Measurements from ENCODE around the gene SPTBN1. TPM values are rescaled to one million over a fixed set of nuclear protein-coding genes. Genes with fewer than 3 reads are reported as not detected.

The SPTBN1 gene
- total RNA-seq, 4 donors from 2014 or later = 65.0 to 217 (median 85.3) TPM

DNA sequence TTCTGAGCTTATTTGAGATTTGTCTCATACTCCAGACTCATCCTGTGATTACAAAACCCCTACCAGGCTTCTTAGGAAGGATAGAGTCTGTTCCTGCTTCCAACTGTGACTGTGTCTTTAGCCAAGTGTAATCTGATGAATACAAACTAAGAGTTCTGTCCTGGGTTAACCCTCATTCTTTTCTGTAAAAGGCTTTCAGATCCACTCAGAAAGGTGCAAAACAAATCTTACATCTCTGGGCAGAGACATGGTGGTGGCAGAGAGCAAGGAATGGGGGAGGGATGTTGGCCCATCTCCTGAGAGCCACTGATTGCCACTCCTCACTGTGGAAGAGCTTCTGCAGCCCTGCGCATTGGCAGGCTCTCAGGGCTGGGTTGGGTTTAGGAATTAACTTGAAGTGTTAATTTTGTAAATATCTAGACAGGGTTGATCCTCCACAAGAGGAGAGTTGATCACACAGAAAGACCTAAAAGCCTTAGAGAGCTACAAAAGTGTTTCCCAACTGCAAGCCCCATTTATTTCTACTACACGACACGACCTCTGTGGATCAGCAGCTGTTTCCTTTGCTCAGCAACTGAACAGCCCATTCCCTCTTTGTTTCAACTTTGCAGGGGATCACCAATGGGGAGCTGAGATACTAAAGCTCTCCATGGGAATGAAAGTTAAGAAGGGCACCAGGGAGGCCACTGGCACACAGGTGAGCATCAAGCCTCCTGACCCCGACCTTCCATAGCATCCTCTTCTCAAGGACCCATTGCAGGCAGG lies 23.7 kb upstream of the SPTBN1 start:
- Histone ChIP-seq H3K27ac (peak overlapping the region in 3 of 4 donors; percentile 36 to 77 (median 62)), H3K4me1 (peaks cover 0 to 59% (median 5%) of the 10 kb centered on the region in 3 donors), H3K9me3 (no peaks in the 10 kb centered on the region), H3K27me3 (no peaks in the 10 kb centered on the region), H3K4me3 (no peak overlapping the region), H3K36me3 (no peaks in the 10 kb centered on the region)
- 70 to 86% methylated on average over 3 to 4 of the region's 4 CpGs for WGBS, 2 donors
- intact Hi-C loops (cut with DNase I) = no loop called here
- DNase-seq = no peak
- TF ChIP-seq POLR2A (IDR thresholded peaks at IDR 0.05) = no peak
- TF ChIP-seq, protein P1, sequence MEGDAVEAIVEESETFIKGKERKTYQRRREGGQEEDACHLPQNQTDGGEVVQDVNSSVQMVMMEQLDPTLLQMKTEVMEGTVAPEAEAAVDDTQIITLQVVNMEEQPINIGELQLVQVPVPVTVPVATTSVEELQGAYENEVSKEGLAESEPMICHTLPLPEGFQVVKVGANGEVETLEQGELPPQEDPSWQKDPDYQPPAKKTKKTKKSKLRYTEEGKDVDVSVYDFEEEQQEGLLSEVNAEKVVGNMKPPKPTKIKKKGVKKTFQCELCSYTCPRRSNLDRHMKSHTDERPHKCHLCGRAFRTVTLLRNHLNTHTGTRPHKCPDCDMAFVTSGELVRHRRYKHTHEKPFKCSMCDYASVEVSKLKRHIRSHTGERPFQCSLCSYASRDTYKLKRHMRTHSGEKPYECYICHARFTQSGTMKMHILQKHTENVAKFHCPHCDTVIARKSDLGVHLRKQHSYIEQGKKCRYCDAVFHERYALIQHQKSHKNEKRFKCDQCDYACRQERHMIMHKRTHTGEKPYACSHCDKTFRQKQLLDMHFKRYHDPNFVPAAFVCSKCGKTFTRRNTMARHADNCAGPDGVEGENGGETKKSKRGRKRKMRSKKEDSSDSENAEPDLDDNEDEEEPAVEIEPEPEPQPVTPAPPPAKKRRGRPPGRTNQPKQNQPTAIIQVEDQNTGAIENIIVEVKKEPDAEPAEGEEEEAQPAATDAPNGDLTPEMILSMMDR (IDR thresholded peaks at IDR 0.05) = no peak

DNA sequence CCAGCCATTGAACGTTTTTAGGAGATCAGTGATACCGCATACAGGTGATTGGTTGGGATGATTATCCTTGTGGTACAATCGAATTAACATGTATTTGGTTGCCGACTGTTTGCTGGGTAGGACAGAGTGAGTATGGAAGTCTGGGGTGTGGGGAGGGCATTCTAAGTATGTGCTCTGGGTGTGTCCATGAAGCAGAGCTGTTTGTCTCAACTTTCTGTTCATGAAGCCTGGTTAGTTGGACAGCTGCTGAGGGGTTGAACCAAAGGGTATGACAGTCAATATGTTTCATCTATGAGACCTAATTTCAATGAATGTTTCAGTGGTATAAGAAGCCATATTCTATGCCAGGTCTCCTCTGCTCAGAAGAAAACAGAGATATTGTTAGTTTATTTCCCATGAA lies 21.9 kb upstream of the SPTBN1 start:
- no peaks in the 10 kb centered on the region for H3K27me3 ChIP-seq
- TF ChIP-seq POLR2A (IDR thresholded peaks at IDR 0.05) = no peak
- TF ChIP-seq, protein P1 (IDR thresholded peaks at IDR 0.05) = no peak
- intact Hi-C loops (cut with DNase I) = no loop called here
- no peaks in the 10 kb centered on the region for H3K9me3 ChIP-seq
- H3K4me3 ChIP-seq = no peak overlapping the region
- WGBS, 2 donors = 88 to 92% methylated on average over 4 of the region's 4 CpGs
- no peaks in the 10 kb centered on the region for H3K36me3 ChIP-seq
- H3K27ac ChIP-seq = no peak overlapping the region
- peaks cover 0 to 55% (median 5%) of the 10 kb centered on the region in 3 donors for H3K4me1 ChIP-seq
- no peak for DNase-seq

DNA sequence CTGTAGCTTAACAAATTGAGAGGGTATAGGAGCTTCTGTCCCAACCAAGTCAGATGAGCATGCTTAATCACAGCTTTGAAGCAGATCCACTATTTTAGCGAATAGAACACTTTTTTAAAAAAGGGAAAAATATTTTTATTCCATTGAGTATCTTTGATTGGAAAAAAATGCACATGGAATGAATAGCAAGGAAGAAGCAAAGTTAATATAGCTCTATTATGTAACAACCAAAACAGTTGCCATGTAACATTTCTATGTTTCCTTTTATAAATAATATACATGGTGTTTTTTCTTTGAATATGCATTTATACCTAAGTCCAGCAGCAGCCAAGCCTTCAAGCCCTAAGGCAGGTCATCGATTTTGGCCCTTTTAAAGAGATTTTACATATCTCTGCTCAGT lies 21.4 kb upstream of the SPTBN1 start:
- TF ChIP-seq POLR2A (IDR thresholded peaks at IDR 0.05) = no peak
- TF ChIP-seq, protein P1 (IDR thresholded peaks at IDR 0.05) = no peak
- no peak for DNase-seq
- 81 to 88% methylated on average over 2 of the region's 2 CpGs for WGBS, 2 donors
- Histone ChIP-seq H3K27ac (no peak overlapping the region), H3K9me3 (no peaks in the 10 kb centered on the region), H3K27me3 (no peaks in the 10 kb centered on the region), H3K4me3 (no peak overlapping the region), H3K4me1 (peaks cover 0 to 51% (median 5%) of the 10 kb centered on the region in 3 donors), H3K36me3 (no peaks in the 10 kb centered on the region)
- intact Hi-C loops (cut with DNase I) = no loop called here

DNA sequence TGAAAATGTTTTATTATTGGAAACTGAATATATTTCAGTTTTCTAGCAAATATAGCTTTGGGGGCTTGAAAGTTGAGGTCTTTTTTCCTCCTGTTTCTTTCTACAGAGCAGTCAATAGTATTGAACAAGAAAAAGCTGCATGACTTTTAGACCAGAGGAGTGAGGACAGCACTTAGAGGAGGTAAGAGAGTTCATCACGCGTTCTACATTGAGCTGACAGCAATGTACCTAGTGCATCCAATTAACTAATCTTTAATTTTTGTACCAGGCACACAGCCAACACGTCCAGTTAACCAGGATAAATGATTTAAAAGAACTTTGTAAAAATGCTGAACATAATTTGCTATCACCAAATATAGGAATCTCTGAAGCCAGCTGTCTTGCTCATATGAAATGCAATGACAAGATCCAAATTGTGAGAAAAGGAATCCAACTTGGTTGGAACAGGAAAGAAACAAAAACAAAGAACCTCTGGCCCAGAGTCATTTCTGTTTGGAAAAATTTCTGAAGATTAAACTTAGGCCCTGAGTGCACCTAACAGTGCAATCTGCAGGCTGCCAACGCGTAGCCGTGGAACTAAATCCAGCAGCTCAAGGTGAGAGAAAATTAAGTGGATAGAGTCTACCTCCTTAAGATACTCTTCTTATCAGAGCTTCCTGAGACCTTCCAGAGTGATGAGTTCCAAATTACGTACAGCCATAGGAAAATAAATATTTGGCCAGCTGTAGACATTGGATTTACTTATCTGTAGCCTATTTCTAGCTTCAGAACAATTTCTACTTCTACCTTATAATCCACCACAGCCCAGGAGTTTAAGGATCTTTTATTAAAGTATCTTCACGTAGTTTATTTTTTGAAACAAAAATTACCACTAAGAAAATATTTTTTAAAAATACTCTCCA lies 20.6 kb upstream of the SPTBN1 start:
- peaks cover 0 to 42% (median 5%) of the 10 kb centered on the region in 3 donors for H3K4me1 ChIP-seq
- no peaks in the 10 kb centered on the region for H3K36me3 ChIP-seq
- no peak for DNase-seq
- H3K9me3 ChIP-seq = no peaks in the 10 kb centered on the region
- 73 to 75% methylated on average over 8 of the region's 8 CpGs for WGBS, 2 donors
- H3K27ac ChIP-seq = no peak overlapping the region
- no peak for TF ChIP-seq POLR2A (IDR thresholded peaks at IDR 0.05)
- TF ChIP-seq, protein P1 (IDR thresholded peaks at IDR 0.05) = no peak
- no peaks in the 10 kb centered on the region for H3K27me3 ChIP-seq
- no peak overlapping the region for H3K4me3 ChIP-seq
- intact Hi-C loops (cut with DNase I) = no loop called here

DNA sequence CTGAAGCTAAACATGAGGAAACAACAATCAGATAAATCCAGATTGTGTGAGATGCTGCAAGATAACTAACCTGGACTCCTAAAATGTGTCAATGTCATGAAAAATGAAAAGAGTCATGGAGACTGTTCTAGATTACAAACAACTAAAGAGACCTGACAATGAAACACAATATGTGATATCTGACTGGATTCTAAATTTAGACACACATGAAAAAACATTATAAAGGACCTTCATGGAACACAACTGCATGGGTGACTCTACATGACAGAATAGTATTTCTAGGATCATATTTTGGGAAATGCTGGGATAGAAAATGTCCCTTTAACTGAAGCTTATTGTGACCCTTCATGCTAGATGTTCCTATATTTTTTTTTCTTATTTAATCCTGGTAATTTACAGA lies 18.5 kb upstream of the SPTBN1 start:
- TF ChIP-seq POLR2A (IDR thresholded peaks at IDR 0.05) = no peak
- TF ChIP-seq, protein P1 (IDR thresholded peaks at IDR 0.05) = no peak
- intact Hi-C loops (cut with DNase I) = no loop called here
- DNase-seq = no peak
- Histone ChIP-seq H3K9me3 (no peaks in the 10 kb centered on the region), H3K4me3 (no peak overlapping the region), H3K27ac (no peak overlapping the region), H3K4me1 (peaks cover 0 to 23% (median 0%) of the 10 kb centered on the region in 3 donors), H3K36me3 (no peaks in the 10 kb centered on the region), H3K27me3 (no peaks in the 10 kb centered on the region)
